ENCODE measurements around the gene BRMS1.
"Not testable (repeated sequence)": the region's sequence is repeated elsewhere in the genome, so short reads cannot be mapped to it uniquely, and the experiment has no call there.

BRMS1 gene

GRCh38 chr11:66324664-66325063 is 20.2 kb downstream of the BRMS1 start:
- no peak for DNase-seq (ENCODE audit: low read depth, low spot score)

DNA sequence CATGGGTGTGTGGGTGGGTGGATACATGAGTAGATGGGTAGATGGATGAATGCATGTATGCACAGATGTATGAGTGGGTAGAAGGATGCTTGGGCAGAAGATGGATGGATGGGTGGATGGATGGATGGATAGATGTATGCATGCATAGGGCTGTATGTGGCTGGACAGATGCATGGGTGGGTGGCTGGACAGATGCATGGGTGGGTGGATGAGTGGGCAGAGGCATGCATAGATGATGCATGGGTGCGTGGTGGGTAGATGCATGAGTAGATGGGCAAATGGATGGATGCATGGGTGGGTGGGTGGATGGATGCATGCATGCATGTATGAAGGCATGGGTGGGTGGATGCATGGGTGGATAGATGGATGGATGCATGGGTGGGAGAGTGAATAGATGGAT is 21.2 kb downstream of the BRMS1 start:
- no peak for DNase-seq (ENCODE audit: low read depth, low spot score)

GRCh38 chr11:66322732-66323427 is 22.0 kb downstream of the BRMS1 start:
- DNase-seq (ENCODE audit: low read depth, low spot score): no peak

DNA sequence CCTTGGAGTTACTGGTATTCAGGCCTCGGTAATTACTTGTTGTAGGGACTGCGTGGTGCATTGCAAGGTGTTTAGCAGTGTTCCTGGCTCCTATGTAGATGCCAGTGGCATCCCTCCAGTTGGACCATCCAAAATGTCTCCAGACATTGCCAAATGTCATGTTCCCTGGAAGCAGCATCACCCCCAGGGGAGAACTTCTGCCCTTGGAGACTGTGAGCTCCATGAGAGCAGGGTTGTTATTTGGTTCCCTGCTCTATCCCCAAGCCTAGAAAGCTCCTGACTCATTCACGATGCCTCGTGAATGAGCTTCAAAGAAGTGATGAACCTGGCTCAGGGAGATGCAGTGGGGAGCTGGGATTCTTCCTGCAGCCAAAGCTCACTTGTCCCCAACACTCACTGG is 23.3 kb downstream of the BRMS1 start:
- no peak for DNase-seq (ENCODE audit: low read depth, low spot score)

GRCh38 chr11:66320748-66321147 is 24.2 kb downstream of the BRMS1 start:
- DNase-seq (ENCODE audit: low read depth, low spot score): not testable (repeated sequence)

DNA sequence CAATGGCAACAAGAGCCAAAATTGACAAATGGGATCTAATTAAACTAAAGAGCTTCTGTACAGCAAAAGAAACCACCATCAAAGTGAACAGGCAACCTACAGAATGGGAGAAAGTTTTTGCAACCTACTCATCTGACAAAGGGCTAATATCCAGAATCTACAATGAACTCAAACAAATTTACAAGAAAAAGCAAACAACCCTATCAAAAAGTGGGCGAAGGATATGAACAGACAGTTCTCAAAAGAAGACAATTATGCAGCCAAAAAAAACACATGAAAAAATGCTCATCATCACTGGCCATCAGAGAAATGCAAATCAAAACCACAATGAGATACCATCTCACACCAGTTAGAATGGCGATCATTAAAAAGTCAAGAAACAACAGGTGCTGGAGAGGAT is 24.6 kb downstream of the BRMS1 start:
- not testable (repeated sequence) for DNase-seq (ENCODE audit: low read depth, low spot score)

DNA sequence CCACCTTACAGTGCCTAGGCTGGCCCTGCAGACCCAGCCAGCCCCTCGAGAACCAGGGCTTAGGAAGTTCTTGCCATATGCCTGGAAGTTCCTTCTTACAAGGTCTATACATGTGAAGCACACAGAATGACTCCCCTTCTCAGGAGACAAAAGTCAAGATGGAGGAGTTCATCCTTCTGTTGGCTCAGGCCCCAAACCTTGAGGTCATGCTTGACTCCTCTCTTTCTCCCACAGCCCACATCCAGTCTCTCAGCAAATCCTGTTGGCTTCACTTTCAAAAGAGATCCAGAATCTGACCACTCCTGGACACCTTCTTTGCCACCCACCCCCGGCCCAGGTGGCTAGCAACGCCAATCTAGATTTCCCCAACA is 26.3 kb downstream of the BRMS1 start:
- DNase-seq (ENCODE audit: low read depth, low spot score): no peak

GRCh38 chr11:66317723-66318599 is 26.9 kb downstream of the BRMS1 start:
- no peak for DNase-seq (ENCODE audit: low read depth, low spot score)

GRCh38 chr11:66317322-66317722 is 27.6 kb downstream of the BRMS1 start:
- no peak for DNase-seq (ENCODE audit: low read depth, low spot score)

- DNase-seq (ENCODE audit: low read depth, low spot score): no peak
These were observed 28.1 kb downstream of the BRMS1 start, which contains the start of gene CD248 for GRCh38 chr11:66316849-66317251. TSS of gene CD248 (minus strand) at chr11:66317044. CDS start at chr11:66317027, 17 bp downstream.

GRCh38 chr11:66315921-66316811 is 28.7 kb downstream of the BRMS1 start:
- no peak for DNase-seq (ENCODE audit: low read depth, low spot score)

DNA sequence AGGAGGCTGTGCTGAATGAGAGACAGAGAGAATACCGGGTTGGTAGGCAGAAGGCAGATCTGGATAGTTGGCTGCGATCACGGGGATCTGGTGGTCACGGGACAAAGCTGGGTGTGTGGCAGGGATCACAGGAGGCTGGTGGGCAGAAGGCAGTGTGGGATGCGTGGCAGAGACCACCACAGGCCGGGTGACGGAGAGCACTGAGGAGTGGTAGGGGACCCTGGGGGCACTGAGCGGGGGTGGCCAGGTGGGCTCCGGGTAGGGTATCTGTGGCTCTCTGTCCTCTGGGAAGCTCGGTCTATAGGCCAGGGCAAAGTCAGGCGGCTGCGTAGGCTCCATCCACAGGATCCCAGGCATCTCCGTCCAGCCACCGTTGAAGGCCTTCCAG is 29.4 kb downstream of the BRMS1 start:
- DNase-seq (ENCODE audit: low read depth, low spot score): no peak

DNA sequence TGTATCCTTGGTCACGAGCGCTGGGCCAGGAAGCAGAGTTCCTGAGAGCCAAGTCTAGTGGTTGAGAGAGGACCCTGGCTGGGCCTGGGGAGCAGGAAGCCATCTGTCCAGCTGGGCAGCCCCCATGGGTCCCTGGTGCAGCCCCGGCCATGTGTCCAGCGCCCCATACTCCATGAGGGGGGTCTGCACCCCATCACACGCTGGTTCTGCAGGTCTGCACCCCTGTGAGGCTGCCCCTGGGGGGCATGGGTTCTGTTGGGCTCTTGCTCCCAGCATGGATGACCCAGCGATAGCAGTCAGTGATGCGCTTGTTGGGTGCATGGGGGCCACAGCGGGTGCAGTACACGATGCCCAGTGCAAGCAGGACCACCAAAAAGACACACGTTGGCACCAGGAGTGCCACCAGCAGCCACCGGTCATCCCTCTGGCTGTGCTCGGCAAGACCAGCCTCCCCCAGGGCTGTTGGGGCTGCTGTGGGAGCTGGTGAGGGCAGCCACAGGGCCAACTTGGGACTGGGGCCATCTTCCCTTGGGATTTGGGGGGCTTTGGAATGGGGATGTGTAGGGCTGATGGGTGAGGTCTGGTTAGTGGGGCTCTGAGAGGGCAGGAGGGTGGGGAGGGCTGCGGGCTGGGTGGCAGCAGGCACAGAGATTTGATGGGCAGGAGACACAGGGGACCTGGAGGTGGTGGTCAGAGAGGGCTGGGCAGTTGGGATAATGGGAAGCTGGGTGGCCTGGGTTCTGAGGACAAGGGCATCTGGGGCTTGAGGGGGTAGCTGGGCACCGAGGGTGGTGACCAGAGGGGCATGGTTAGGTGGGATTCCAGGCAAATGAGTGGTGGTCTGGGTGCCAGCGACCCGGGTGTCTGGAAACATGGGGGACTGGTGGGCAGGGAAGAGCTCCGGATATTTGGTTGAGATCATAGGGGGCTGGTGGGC is 30.1 kb downstream of the BRMS1 start:
- DNase-seq (ENCODE audit: low read depth, low spot score): no peak

DNA sequence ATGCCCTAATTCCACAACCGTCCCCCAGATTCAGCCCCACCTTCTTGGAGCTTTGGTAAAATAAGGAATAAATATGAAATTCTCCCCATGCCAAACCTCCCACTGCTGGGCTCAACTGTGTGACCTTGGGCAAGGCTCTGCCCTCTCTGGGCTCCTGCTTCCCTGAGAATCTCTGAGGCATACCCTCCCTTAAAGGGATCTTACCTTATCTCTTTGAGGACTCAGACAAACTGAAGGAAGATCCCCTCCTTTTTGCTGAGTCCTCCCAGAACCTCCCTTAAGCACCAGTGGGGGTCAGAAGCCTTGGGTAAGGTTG is 30.8 kb downstream of the BRMS1 start:
- no peak for DNase-seq (ENCODE audit: low read depth, low spot score)

DNA sequence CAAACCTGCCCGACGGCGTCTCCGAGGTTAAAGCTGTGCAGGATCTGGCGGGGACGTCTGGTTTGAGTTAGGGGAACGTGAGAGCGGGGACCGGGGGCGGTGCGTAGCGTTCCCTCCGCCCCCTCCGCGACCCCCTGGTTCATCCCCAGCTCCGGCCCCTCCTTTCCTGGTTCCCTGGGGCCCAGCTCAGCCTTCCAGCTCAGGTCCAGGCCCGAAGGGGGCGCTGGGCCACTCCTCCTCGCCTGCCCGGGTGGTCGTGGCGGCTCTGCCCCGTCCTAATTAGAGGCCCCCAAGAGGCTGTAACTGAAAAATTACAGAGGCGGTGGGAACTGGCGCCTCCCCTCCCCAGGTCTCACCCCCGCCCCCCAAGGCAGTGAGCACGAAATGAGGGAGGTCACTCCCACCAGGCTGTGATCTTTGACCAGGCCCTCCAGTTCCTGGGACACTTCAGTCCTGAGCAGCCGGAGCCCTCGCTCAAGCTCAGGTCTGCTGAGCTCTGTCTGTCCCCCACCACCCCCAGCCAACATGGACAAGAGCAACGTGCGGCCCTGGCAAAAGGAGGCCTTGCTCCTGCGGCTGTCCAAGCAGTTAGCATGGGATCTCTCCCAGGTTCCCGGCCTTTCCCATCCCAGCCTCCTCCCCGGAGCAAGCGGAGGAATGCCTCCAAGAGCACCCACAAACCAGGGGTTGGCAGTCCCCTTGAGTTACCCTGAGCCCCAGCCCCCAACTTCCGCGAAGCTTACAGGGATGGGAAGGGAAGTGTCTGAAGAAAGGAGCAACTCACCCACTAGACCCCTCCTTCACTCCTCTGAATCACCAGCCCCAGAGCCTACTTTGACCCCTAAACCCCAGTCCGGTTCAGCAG is 31.4 kb downstream of the BRMS1 start:
- no peak for DNase-seq (ENCODE audit: low read depth, low spot score)

GRCh38 chr11:66312549-66313320 is 32.2 kb downstream of the BRMS1 start:
- DNase-seq (ENCODE audit: low read depth, low spot score): no peak

GRCh38 chr11:66311965-66312548 is 32.8 kb downstream of the BRMS1 start:
- DNase-seq (ENCODE audit: low read depth, low spot score): no peak

DNA sequence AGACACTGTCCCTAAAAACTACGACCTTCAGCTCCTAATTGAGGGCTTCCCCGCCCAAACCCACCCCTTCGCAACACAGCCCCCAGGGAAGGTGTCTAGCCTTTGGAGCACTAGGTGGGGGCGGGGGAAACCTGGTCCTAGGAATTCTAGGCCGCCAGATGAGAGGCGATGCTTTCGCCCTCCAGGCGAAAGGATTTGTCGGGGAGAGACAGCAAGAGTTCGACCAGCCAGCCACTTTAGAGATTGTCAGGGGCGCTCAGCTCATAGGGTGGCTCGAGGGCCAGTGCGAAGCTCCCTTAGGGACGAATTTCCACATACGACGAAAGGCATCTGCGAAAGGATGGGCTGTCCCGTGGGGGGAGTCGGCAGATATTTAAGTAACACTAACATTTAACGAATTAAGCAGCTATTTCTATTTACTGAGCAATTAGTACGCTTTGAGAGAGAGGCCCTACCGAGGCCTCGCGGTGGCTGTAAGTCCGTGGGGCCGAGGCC is 33.4 kb downstream of the BRMS1 start:
- no peak for DNase-seq (ENCODE audit: low read depth, low spot score)
